HG02943 (cell line): ENCODE results near the gene ZNF423.

ENCODE experiments used
- ATAC-seq: cut with Tn5 transposase; IDR thresholded peaks from one replicate; pipeline ENCODE4 v1.9.1; 2021; ENCODE audit warnings: mild to moderate bottlenecking, low read depth, moderate library complexity; ENCODE audit not compliant: unreplicated experiment

ZNF423 gene

DNA sequence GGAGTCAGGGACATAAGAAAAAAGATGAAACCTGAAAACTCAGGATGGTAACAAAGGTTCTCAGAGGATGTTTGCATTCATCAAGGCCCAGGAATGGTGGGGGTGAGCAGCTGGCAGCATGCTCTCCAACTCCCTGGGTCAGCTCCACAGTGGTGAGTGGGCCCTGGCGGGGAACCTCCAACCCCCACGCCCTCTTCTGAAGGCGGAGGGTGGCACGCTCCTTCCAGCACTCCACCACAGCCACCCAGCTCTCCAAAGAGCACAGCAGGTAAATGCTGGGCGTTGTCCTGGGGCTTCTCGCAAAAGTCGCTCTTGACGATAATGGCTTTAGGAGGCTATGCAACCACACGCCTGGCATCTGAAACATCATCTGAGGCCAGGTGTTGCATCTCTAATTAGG is 308.5 kb downstream of the ZNF423 start:
- no peak for ATAC-seq

DNA sequence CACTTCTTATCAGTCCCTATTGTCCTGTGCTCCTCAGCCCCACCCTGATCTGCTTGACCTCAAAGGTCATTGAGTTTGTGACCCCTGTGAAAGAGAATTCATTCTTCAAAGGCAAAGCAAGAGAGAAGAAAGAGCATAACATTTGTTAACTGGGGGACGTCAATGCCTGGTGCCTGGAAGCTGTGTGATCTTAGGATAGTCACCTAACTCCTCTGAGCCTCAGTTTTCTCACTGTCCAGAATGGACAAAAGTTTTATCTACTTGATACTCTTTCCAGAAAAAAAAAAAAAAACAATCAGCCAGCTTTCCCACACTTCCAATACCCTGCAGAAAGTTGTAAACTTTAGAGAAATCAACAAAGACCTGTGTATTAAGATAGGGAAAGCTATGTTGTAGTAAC is 309.2 kb downstream of the ZNF423 start:
- no peak for ATAC-seq

DNA sequence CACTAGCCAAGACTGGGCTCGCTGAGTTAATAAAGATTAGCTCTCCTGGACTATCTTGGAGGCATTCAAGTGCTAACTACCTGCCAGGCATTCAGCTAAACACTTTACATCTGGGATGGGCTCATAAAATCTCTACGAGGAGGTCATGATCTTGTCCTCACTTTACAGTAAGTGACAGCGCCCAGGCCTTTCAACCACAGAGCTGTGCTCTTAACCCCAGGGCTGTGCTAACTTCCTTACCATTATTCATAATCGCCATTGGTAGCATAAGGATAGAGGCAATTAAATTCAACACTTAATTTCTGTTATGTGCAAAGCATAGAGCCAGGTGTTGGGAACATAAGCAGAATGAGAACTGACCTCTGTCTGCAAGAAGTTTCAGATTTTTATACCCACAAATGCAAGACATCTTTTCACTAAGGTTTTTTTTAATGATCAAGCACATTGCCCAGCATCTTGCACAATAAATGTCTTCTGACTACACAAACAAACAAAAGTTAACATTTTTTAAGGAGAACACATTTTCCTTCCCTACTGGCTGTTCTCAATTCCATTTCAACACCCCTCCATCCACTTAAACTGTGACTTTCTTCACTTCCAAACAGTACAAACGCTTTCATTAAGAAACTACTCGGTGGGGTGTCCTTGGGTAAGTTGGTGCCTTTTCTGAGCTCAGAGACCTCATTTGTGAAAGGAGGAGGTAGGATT is 310.0 kb downstream of the ZNF423 start:
- no peak for ATAC-seq

DNA sequence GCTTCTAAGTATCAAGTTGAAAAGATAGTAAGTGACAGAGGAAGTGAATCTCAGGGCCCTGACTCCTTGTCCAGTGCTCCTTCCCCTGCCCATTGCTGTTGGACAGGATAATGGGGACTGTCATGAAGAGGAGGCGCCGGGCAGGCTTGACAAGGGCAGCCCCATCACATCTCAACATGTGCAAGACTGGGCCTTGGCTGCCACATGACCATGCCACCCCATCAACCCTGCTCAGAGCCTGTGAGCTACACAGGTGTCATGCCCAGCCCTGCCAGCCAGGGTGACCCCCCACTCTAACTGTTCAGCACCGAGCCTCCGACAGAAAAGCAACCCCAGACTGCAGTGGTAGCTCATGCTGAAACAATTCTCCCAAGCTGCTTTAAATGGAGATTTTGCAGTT is 310.7 kb downstream of the ZNF423 start:
- no peak for ATAC-seq

DNA sequence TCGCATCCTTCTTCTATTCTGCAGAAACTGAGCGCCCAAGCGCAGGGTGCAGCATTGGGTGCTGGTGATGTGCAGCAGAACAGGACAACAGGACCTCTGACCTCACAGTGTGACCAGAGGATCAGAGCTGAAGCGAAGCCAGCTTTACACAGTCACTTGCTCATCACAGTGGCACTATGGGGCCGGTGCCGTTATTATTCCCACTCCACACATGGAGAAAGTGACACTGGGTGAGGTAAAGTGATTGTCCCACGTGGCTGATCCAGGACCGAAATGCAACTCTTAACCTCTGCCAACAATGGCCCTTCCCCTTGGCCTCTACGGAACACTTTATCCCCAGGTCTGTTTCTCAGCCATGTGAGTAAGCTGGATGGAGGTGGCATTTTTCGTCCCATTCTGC is 311.1 kb downstream of the ZNF423 start:
- no peak for ATAC-seq

DNA sequence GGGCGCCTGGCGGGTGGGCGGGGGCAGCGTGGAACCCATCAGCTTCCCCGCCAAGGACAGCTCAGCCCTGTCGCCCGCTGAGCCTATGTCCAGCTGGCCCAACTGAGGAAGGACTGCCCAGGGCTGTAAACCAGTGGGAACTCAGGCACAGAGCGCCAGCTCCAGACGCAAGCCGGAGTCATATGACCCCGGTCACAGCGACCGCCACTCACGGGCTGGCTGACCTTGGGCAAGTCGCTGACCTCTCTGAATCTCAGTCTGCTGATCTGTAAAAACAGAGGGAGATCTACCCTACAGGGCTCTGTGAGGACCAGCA is 312.3 kb downstream of the ZNF423 start:
- no peak for ATAC-seq

DNA sequence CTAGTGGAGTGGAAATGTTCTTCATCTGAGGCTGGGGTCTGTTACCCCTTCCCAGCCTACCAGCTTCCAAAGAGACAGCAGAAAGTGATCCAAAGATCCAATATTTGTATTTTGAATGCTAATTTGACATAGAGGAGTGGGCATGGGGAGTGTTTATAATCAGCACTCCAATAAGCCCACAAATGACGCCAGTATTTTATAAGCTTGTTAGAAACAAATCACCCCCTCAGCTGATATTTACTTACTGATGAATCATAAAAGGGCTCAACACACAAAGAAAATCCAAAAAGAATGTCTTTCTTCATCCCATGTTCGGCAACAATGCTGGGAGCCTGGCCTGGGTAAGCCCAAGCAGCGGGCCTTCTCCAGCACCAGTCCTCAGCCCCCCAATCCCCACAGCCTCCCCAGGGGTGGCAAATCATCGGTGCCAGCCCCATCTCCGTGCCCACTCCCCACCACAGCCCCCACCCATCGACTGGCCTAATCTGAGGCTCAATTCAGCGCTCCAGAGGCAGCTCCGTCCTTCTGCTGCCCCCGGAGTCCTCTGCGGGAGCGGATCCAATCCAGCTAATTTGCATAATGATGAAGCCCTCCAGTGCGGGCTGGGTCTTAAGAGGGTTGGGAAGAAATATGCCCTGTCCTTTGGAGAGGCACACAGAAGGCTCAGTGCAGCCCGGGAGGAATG is 312.8 kb downstream of the ZNF423 start:
- ATAC-seq: no peak

DNA sequence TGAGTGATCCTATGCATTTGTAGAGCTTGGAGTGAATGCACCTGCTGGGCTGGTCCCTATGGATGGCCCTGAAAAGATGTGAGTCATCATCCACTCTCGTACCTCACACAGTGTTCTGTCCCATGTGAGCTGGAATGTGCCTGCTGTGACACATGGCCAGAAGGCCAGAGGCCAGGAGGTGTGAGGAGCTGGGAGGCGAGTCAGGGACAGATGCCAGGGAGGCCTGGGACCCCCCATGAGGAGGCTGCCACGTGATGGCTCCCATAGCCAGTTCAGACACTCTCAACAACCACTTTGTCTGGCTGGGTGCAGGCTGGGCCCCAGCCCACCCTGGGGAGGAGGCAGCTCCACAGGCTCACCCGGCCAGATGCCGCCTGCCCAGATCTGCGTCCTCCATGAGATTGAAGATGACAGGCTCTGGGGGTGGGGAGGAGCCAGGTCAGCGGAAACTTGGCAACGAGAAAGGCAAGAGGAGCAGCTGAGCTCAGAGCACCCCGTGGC is 313.5 kb downstream of the ZNF423 start:
- ATAC-seq: no peak

DNA sequence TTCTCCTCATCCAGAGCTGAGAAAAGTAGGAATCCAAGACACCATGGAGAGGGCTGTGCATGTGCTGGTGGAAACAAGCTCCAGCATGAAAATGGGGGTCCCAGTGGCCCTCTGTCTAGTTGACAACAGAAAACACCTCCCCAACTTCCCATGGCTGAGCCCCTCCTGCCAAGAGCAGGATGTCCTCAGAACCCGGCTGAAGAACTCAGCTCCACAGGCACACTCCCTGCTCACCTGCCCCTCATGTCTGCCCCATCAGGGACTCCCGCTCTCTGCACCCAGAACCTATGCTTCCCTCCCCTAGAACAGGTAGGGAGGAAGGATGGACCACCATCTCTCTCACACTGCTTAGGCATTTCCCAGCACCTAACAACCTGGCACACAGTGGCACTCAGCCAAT is 315.1 kb downstream of the ZNF423 start:
- no peak for ATAC-seq

DNA sequence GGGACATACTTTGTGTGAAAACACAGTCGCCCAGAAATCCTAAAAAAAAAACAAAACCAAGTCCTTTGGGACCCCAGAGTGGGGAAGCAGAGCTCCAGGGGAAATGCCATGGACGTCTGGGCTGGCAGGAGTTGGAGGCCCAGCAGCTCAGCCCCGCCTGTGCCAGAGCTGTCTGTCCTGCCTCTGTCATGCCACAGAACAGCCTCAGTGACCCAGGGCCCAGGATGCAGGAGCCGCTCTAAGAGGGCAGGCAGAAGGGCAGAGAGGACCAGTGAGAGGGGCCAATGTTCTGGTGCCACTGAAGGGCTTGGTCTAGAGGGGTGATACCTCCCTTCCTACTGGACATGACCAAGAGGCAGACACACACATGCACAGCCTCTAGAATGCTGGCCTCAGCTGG is 316.2 kb downstream of the ZNF423 start:
- ATAC-seq: no peak

DNA sequence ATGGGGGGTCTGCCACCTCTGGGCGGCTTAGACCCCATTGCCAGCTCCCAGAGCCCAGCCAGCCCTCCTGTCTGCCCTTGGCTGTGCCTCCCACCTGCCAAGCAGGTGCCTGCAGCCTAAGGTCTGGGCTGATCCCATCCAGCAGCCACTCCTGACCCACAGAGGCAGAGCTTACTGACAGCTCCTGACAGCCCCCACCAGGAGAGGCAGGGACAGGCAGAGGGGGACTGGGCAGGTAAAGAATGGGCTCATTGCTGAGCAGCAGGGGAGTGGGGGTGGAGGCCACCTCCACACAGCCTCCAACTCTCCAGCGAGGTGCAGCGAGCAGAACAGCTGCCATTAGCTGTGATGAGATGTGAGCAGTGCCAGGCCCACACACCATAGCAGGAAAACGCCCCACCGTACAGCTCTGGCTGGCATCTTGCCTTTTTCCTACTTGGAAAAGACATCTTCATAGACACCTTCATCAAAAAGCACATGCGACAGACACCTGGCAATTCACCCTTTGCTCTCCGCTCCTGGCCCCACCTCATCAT is 317.9 kb downstream of the ZNF423 start:
- ATAC-seq: no peak

DNA sequence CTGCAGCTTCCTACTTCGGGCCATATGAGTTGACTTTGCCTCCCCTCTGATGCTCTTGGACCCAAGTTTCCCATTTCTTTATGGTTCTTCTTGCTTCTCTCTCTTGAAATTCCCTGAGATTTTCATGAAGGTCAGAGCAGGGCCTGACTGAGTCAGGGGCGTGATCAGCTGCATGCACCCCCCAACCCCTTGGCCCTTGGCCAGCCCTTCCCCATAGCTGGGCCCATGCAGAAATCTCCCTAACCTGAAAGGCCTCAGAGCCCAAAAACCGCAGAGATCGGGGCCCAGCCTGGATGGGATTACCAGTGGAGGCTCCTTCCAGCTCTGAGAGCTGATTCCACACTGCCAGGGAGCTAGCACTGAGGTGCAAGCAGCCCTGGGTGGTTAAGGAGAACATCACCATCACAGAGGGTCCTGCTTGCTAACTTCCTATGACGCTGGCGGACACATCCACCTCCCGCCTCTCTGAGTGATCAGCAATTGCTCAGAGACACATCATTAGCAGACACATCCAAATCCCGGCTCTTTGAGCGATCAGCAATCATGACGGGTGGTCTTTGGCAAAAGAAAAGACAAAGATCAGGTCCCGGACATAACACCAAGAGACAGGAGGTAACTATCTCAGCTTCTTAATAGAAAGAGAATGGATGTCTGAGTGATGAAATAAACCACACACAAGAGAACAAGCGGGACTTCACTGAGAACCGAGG is 320.9 kb downstream of the ZNF423 start:
- ATAC-seq: no peak

DNA sequence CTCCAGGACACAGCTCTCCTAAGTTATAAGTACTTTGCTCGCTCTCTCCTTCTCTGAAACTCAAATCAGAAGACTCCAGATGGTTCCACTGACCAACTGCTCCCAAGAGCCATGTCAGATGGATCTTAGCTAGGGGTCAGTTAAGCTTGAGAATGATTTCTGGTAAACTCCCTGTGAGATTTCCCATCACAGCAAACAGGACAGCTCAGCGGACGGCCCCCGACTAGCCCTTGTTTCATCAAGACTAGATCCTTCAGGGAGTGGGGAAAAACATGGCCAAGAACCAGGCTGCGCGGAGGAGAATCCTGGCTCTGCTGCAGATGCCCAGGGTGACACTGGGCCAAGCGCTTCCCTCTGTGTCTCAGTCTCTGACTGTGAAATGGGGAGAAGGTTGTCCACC is 322.5 kb downstream of the ZNF423 start:
- ATAC-seq: no peak

DNA sequence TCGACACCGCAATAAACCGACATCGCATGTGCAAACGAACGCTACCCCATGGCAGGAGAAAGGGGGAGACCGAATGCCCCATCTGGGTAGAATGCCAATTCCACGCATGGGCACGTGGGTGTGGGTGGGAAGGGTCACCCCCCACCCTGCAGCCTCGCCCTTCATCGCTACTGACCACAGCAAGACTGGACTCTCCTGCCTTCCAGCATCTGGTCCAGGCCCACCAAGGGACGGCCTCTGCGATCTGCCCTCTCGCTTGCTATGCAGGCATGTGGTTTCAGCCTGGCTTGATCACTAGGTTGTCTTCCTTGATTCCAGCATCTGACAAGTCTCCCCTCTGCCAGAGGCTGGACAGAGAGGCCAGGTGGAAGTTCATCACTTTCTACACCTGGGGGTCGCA is 323.0 kb downstream of the ZNF423 start:
- no peak for ATAC-seq

DNA sequence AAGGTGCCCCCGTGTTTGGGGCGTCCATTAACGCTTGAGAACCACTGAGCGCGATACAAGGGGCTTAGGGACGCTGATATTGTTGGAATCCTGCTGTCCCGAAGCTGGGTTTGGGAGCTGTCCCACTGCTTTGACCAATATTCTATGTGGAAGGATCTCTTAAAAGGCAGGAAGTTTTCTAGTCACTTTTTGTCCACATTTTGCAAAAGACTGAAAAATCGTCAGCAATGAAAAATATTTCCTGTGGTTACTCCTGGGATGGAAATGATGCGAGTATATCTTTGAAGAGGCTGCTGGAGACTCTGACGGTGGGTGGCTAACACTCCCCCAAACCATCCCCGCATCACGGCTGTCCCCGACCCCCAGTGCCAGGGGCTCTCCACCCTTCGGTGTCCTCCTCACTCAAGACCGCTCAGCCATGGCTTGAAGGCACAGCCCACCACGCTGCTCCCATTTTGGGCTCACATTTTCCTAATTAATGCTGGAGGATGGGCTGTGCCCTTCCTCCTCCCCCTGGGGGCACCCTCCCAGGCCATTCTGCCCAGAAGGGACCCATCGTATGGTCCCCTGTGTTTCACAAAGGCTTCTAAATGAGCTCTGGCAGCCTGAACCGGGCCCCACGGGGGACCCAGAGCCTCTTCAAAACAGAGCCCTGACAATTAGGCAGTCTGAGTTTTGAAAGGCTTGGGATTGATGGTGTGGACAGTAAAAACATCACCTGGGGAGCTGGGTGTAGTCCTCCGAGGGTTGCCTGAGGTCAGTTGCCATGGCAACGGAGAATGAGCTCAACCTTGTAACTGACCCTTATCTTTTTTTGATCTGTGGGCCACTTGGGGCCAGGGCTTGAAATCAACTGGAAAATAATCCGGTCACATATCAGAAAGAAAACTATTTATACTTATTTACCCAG is 323.7 kb downstream of the ZNF423 start:
- no peak for ATAC-seq

DNA sequence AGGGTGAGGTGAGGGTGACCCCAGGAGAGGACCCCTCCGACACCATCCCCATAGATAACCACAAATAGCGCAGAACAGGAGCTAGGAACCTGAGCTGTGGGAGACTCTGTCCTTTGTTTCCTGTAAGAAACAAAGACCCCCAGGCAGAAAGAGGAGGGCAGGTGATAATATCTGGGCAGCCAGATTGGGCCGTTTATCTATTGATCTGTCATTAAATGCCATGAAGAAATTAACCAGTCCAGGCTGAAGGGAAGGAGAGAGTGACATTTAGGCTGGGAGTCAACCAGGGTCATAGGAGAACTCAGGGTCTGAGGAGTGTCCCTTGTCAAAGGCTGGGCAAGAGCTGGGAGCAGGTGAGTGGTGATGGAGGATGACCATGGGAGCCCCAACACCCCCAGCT is 324.5 kb downstream of the ZNF423 start:
- no peak for ATAC-seq

DNA sequence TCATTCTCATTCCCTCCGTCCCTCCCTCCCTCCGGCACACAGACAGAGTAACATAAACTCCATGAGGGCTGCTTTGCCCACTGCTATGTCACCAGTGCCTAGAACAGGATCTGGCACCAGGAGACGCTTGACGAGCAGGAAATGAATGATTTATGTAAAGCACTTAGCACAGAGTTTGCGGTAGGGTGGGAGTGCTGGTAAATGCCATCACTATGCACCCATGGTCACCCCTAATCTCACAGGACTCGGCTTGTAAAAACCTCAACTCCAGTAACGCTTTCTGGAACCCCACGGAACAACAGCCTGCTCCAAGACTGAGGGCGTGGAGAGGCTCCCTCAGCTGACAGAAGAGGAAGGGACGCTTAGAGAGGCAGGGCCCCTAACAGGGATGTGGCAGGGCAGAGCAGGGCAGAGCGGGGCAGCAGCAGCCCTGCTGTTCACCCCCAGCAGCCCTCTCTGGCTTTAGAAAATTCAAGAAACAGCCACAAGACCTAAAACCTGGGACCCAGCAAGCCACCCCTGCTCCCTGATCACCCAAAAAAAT is 325.4 kb downstream of the ZNF423 start:
- ATAC-seq: no peak

DNA sequence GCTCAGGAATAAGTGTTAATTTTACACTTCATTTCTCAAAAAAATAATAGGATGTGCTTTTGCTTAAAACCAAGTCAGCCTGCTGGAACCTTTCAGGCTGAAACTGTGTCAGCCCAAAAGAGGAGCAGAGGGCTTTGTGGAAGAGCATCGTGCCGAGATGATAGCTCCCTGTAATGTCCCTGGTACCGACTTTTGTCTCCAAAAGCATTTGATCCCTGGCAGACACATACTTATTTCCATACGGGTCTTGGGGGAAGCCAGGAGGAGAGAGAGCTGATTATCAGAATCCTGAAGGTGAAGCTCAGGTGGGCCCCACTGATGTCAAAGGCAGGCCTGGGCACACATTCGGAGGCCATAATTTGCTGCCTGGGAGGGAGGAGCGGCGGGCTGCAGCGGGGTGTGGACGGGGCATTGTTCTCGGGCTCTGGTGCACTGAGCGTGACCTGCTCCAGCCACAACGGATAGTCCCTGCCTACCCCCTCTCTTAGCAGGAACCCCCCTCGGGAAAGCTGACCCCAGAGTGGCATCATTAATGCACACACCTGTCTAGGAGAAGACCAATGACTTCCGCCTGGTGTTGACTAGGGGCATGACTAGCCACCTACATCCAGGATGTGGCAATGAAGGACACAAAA is 326.4 kb downstream of the ZNF423 start:
- no peak for ATAC-seq

DNA sequence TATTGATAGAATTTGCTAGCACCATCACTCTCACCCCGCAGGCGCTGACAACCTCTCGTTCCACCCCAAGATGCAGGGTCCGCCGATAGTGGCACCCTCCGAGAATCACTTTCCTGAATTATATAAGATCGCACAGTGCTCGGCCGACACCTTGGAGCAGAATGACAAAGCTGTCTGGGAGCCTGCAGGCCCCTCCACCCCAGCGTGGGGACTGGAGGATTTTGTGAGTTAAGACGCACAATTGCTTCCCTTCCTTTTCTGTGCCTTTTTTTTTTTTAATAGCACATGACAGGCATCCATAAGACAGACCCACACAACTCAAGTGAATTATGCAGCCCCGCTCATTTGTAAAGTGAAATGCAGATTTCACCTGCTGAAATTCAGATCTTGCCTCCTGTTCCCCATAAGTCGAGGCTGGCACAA is 327.0 kb downstream of the ZNF423 start:
- no peak for ATAC-seq
